CD4-positive, alpha-beta T cell treated with Interleukin-17A for 4 hours (primary cell): Measurements from ENCODE around the gene TCF15.

Experiments used
- DNase-seq: peaks from one replicate; pipeline ENCODE4 v3.0.0-alpha.2; 2020; ENCODE audit warnings: mixed read lengths

The TCF15 gene

GRCh38 chr20:576156-576555, 34.0 kb downstream of the TCF15 start:
- no peak for DNase-seq

DNA sequence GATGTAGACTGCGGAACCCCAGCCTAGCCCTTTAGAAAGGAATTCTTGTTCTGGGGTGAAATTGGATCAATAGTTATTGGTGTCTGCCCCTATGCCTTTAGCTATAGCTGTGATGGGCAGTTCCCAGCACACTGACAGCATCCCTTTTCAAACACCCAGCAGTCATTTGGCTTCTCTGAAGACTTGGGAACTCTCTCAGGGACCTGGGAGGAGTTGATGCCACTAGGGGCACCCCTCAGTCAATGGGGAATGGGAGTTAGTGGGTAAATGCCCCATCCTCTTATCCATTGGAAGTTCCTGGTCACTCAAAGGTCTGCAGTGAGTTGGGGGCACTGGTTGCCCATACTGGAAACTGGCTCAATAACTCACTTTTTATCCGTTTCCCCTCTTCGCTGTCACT, 34.9 kb downstream of the TCF15 start:
- DNase-seq, result no peak

DNA sequence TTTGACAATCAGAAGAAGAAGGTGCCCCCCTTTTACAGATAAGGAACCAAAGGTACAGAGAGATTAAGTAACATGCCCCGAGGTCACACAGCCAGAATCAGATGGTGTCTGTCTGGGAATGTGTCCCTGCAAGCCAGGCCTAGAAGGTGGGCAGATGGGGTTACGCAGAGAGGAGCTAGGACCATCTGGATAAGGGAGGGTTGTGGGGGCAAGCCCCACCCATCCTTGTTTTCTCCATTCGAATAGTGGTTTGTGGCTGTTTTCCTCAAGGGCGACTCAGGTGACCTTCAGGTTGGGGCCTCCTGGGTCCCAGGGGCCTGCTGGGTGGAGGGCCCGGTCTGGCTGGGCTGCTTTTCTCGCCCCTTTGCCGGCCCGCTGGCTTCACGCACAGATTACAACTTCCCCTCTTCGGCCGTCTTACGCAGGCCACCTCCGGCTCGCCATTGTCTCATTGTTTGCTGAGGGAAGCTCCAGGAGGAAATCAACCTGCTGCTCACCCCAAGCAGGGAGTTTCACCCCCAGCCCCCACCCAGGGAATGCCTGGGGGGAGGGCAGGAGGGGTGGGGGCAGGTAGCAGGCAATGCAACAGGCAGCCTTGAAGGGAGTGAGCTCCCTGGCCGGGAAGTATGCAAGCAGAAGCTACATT, 35.7 kb downstream of the TCF15 start:
- no peak for DNase-seq

DNA sequence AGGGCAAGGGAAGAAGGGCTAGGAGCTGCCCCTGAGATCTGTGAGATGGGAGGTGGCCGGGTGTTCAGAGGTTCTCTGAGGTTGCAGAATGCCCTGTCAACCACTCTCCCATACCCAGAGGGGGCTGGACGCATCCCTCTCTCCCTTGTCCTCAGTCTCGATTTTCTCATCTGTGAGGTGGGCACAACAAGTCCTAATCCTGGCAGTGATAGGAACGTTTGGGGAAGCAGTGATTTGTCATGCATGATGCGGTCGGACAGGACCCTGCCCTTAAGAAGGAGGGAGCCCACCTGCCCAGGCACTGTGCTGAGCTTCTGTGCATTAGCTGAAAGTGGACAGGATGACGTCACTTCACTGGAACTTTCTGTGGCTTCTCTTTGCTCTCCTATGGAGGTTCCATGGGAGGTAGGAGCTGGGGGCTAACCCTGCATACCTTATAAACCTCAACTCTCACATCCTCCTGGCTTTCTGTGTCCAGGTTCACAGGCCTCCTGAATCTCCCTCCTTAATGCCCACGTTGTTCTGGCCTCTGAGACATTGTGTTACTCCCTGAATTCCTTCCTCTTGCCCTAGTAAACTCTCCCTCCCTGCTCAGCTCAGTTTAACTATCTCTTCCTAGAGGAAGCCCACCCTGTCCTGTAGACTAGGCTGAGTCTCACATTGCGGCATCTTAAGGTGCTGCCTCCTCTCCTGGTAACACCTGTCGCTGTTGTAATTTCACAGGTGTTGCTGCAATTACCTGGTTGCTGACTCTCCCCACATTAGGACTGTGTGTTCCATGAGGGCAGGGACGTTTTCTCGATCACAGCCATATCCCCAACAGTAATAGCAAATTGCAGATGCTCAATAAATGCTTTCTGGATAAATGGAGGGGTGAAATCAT, 36.5 kb downstream of the TCF15 start:
- DNase-seq, result no peak

GRCh38 chr20:572727-573126, 37.4 kb downstream of the TCF15 start:
- no peak for DNase-seq

DNA sequence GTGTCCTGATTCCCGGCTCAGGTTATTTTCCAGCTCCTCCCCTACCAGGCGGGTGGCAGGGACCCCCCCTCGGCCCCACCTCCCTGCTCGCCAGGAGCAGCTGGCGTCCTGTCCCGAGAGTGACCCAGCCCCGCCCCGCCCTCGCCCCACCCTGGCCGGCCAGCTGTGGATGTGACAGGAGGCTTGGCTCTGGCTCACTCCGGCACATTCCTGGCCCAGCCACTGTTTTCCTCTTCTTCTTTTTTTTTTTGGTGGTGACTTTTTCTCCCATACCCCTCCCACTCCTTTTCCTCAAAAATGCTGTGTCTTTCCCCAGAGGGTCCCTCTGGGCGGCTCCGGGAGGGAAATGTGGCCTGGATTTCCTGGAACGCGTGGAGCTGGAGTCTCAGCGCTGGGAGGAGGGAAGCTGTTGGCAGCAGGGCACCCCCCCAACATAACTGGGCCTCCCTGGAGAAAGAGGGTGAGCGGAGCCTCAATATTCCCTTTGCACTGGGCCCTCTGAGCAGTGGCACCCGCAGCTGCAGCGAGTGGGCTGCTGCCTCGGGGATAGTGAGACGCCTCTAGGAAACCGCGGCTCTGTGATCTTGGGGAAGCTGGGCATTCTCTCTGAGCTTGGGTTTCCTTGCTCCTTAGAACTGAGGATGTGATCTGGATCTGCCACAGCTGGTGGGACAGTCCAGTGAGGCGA, 38.2 kb downstream of the TCF15 start:
- DNase-seq, result no peak

- DNase-seq, result no peak
Measured at GRCh38 chr20:568673-569415, 41.3 kb downstream of the TCF15 start.

DNA sequence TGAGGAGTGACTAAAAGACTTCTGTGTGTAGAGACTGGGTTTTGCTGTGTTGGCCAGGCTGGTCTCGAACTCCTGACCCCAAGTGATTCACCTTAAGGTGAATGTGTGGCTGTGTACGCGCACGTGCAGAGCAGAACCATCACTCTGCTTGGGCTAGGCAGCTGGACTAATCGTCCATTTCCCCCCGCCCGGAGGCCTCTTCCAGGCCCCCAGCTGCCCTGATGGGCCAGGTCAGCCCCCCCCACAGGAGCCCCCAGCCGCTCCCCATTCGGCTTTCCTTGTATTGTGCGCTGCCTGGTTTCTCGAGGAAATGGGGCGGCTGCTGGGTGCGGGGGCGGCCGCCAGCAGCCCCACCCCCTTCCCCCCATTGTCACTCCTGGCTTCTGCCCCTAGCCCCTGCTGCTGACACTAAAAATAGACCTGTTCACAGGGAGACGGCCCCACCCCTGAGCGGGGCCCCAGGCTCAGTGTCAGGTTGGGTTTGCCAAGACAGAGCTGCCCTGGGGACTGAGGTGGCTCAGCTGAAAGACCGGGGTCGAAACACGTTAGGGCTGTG, 41.9 kb downstream of the TCF15 start:
- DNase-seq, result no peak

- no peak for DNase-seq
Measured at GRCh38 chr20:564192-564591, 45.9 kb downstream of the TCF15 start.

DNA sequence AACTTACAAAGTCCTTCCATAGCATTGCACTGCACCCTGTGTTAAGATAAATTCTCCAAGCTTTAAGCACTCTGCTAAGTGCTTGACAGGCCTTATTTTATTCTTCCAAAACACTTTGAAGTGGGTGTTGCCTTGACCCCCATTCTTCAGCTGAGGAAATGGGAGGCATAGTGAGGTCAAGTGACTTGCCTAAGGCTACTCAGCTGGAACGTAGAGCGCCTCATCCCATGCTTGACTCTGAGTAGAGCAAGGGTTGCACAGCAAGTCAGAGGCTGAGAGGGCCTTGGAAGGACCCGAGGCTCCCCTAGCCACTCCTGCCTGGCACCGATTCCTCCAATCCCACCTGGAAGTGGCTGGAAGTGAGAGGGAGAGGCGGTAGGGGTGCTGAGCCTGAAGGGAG, 46.9 kb downstream of the TCF15 start:
- DNase-seq, result no peak

DNA sequence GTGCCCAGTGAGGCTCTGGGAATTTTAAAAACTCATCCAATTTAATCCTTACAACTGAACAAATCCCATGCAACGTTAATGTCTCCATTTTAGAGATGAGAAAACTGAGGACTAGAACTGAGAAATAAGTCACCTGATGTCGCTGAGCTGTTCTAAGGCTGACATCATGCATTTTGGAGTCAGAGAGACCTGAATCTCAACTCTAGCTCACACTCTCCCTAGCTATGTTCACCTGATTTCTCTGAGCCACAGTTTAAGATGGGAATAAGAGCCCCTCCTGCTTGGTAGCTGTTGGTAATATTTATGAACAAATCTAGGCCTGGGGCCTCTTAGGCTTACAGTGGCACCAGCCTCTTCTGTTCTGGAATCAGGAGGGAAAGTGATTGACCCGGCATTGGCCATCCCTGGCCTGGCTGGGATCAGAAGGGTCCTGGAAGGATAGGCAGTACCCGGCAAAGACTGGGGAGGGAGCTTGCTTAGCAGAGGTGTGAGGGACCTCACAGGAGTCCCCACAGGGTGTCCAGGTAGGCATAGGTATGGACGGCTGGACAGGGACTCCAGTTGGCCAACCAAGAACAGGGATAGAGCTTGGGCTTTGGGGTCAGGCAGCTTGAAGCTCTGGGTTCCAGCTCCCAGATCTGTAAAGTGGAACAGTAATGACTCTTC, 47.7 kb downstream of the TCF15 start:
- no peak for DNase-seq

GRCh38 chr20:561437-562231, 48.5 kb downstream of the TCF15 start:
- peak; percentile 23 for DNase-seq

DNA sequence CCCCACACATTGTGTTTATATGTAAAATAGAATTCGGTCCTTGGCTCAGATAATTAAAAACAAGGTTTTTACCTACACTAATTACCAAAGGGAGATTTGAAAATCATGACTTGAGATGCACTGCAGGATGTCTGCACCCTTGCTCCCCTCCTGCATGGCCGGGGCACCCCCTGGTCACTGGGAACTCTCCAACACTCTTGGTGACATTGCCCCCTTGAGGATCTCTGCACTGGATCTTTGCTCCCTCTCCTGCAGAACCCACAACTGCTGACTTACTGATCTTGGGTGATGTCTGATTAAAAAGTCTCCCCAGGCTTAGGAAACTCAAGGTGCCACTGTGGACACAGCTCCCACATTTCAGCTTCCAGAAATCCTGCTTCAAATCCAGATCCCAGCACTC, 49.4 kb downstream of the TCF15 start:
- DNase-seq, result no peak

- no peak for DNase-seq
Measured at GRCh38 chr20:558117-558516, 52.0 kb downstream of the TCF15 start.

GRCh38 chr20:556984-557383, 53.1 kb downstream of the TCF15 start:
- DNase-seq, result no peak

- no peak for DNase-seq
Measured at GRCh38 chr20:555976-556385, 54.1 kb downstream of the TCF15 start.
